ENCODE data around the gene FADS1.

DNA sequence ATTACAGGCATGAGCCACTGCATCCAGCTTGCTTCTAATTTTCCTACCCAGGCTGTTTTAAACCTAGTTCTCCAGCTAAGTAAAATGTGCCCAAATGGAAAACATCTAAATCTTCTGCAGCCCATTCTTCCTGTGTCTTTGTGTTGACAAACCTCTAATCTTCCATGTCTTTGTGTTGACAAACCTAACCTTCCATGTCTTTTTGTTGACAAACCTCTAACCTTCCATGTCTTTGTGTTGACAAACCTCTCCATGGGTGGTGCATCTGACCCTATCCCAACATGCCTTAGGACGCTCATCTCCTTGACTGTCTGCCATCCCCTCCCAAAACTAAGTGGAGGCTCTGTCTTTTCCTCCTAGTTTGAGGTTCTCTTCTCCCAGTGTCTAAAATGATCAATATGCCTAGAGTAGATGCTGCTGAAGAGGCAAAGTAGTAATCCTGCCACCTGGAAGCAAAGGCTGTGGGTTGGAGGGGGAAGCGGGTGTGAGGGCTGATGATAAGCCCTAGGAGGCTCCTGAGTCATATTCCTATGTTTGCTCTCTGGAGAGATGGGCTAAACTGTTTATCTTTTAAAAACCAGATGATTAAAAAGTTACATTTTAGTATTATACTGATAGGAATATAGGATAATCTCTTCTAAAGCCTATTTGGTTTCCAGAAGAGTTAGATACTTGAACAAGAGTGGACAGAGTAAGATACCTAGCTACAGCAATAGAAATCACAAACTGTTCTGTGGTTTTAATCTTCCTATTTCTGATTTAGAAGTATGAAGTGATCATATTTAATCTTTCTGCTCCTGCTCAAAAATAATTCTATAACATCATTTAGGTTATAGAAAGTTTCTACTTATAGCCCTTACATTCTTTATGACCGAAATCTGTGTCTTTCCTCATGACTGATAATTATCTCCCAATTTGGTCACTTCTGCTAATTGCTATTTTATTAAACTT, 16.2 kb downstream of the FADS1 start:
- no peak for TF ChIP-seq CTCF (conservative IDR thresholded peaks at IDR 0.05 in 1 of 2, IDR thresholded peaks at IDR 0.05 in 1 of 2; ENCODE audit: low read depth in 1 of 2, low read length in 2 of 2)
- TF ChIP-seq EZH2 (IDR thresholded peaks at IDR 0.05; ENCODE audit: low read length, missing control alignments): no peak
